22Rv1 (cell line): Measurements from ENCODE around the gene ERI3.

ENCODE experiments used
- H3K27ac ChIP-seq: fragments of 450-650 bp; 2 replicates; pipeline ENCODE4 v1.5.1; 2017
- ZFX ChIP-seq: fragments of 450-650 bp; IDR thresholded peaks from 2 replicates; pipeline ENCODE4 v1.6.1; 2017; ENCODE audit warnings: antibody characterized with exemption, borderline replicate concordance
- TF ChIP-seq, protein P1 (sequence below): fragments of 450-650 bp; IDR thresholded peaks from 2 replicates; pipeline ENCODE4 v1.5.1; 2017; ENCODE audit warnings: mild to moderate bottlenecking

The ERI3 gene

DNA sequence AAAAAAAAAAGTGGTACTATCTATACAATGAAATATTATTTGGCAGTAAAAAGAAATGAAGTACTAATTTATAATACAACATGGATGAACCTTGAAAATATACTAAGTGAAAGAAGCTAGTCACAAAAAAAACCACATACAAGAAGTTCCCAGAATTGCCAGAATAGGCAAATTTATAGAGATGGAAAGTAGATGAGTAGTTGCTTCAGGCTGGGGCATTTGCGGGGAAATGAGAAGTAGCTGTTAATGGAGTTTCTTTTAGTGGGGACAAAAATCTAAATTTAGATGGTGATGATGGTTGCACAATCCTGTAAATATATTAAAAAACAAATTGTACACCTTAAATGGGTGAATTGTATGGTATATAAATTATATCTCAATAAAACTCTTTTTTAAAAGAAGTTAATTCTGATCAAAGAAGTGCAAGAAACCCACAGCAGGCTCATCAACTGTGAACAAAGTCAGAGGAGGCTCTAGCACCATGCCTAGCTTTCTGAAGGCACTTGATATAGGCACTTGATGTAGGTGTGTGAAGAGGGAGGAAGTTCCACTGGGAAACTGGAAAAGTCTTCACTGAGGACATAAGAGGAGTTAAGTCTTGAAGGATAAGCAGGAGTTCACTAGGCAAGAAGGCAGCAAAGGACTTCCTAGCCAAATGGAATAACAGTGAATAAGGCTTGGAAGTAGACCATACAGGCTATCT, 89.2 kb downstream of the ERI3 start:
- no peak for TF ChIP-seq ZFX
- TF ChIP-seq, protein P1, sequence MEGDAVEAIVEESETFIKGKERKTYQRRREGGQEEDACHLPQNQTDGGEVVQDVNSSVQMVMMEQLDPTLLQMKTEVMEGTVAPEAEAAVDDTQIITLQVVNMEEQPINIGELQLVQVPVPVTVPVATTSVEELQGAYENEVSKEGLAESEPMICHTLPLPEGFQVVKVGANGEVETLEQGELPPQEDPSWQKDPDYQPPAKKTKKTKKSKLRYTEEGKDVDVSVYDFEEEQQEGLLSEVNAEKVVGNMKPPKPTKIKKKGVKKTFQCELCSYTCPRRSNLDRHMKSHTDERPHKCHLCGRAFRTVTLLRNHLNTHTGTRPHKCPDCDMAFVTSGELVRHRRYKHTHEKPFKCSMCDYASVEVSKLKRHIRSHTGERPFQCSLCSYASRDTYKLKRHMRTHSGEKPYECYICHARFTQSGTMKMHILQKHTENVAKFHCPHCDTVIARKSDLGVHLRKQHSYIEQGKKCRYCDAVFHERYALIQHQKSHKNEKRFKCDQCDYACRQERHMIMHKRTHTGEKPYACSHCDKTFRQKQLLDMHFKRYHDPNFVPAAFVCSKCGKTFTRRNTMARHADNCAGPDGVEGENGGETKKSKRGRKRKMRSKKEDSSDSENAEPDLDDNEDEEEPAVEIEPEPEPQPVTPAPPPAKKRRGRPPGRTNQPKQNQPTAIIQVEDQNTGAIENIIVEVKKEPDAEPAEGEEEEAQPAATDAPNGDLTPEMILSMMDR, result no peak
- H3K27ac ChIP-seq, result no peak overlapping the region

DNA sequence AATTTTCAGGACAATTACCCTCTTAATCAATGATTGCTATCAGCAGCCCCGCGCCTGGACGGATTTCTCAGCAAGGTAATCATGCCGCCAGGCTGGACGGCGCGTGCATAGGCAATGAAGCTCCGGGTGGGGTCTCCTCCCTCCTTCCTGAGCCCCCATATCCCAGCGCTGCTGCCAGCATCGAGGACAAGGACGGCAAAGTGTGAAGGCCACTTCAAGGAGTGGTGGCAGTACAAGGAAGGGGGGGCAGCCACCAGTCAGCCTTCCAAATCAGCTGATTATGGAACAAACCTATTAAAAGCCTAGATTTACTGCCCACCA, 90.6 kb downstream of the ERI3 start:
- no peak for TF ChIP-seq ZFX
- TF ChIP-seq, protein P1, result no peak
- H3K27ac ChIP-seq, result no peak overlapping the region

DNA sequence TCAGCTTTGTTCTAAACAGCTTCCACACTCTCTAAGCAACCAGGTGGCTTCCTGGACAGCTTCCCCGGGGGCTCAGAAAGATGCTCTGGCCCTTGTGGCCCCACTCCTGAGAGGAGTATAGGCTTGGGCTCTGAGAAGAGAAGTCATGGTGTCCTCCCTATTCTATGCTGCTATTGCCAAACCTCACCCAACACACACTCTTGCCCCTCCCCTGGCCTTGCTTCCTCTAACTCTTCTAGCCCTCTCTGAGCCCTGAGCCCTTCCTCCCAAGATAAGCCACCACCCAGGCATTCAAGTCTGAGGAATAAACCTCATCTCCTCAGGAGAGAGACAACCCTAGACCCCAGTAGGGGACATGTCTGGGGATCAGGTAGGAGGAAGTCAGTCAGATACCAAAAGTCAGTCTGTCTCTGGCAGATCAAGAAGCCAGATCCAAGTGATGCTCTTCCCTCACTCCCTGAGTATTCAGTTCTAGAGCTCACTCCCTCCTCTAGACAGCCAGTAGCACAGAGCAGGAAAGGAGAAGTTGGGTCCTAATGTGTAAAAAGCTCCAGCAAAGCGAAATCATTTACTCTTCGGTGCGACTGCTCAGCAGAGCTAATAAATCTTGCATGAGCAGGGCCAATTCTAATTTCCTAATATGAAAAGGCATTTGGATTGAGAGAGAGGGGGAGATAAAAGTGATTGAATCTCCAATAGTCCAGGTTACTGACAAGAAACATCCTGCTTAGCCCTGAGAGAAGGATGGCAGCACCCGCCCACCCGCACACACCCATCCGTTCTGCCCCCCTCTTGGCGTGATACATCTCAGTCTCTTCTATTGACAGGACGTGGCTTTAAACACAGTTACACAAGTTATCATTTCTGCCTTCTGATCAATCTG, 91.2 kb downstream of the ERI3 start:
- H3K27ac ChIP-seq, result no peak overlapping the region
- TF ChIP-seq, protein P1, result no peak
- no peak for TF ChIP-seq ZFX

DNA sequence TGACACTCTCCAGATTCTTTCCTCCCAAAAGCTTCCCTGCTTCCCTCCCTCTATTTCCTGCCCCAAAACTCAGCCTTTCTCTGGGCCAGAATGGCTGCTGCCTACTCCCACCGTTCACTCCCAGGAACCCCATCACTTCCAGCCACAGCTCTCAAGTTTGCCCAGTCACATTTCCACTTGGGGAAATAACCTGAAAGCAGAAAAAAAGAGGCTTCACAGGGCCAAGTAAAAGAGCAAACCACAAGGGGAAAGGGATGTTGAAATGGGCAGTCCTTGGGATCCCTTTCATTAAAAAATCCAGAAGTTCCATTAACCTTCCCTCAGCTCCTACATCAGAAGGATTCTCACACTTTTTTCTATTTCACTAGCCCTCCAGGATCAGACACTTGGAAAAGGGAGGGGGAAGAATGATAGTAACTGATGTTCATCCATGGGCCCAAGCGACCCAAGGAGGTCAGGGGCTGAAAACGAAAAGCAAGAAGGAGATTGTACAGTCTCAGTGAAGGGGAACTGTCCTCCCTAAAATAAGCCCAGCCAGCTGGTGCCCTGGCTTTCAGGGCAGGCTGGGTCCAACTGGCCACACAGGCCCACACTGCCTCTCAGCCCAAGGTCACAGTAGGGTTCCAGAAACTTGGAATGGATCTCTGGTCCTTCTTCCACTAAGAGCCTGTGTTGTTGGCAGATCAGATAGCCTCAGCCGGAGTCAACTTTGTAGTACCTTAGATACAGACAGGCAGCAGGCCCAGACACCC, 92.1 kb downstream of the ERI3 start:
- no peak overlapping the region for H3K27ac ChIP-seq
- TF ChIP-seq, protein P1, result no peak
- no peak for TF ChIP-seq ZFX

DNA sequence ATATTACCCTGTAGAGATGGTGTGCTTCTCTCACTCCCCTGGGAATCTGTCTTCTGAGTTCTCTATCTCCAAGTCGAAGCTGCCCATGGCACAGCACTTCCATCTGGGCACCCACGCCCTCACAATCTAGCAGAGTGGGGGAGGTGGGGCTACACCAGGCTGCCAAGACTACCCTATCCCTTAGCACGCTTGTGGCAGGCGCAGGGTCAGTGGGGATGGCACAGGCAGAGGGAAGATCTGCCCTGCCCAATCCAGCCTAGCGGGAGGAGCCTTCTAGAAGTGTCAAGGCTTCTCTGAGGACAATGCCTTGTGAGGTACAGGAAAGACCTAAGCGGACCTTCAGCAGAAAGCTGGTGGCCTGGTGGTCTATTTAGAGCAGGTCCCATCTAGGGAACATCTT, 92.6 kb downstream of the ERI3 start:
- no peak overlapping the region for H3K27ac ChIP-seq
- TF ChIP-seq, protein P1, result no peak
- no peak for TF ChIP-seq ZFX

DNA sequence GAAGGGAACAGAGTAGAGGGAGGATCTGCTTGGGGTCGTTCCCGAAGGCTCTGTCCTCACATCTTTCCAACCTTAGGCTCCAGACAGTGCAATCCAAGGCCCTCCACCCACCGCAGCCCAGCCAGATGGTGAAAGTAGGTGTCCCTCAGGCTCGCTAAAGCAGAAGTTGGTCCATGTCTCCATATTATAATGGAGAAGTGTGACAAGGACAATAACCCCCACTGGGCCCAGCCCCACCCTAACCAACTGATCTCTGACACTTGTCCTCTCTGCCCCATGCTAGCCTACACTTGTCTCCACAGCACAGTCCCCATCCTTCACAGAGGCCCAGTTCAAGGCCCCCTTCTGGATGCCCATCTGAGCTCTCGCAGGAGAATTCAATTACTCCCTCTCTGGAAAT, 93.1 kb downstream of the ERI3 start:
- TF ChIP-seq, protein P1, result no peak
- TF ChIP-seq ZFX, result no peak
- no peak overlapping the region for H3K27ac ChIP-seq
